ACC112 (cell line): ENCODE measurements around the gene UNC13A.
A peak's percentile ranks its signal among the peaks of the same experiment; 100 is the strongest.

ENCODE experiments used
- H2AFZ ChIP-seq: fragments of 200-600 bp; sonication (generic); one replicate; pipeline ENCODE4 v1.6.0; 2017; ENCODE audit warnings: antibody characterized with exemption, low read length; ENCODE audit not compliant: unreplicated experiment
- H3K27ac ChIP-seq: fragments of 200-600 bp; sonication (generic); 2 replicates; pipeline ENCODE4 v1.5.1; 2014; ENCODE audit warnings: low read depth, mild to moderate bottlenecking, antibody characterized with exemption, low read length, moderate library complexity
- H3K27me3 ChIP-seq: fragments of 200-600 bp; sonication (generic); 2 replicates; pipeline ENCODE4 v1.6.1; 2014; ENCODE audit warnings: mild to moderate bottlenecking, antibody characterized with exemption, low read length, moderate library complexity, mixed read lengths; ENCODE audit not compliant: insufficient read depth
- H3K36me3 ChIP-seq: fragments of 200-600 bp; sonication (generic); 2 replicates; pipeline ENCODE4 v1.6.1; 2016; ENCODE audit warnings: mild to moderate bottlenecking, antibody characterized with exemption, low read length, moderate library complexity, mixed read lengths; ENCODE audit not compliant: insufficient read depth
- H3K4me1 ChIP-seq: fragments of 200-600 bp; sonication (generic); one replicate; pipeline ENCODE4 v1.6.1; 2016; ENCODE audit warnings: low read length, mixed read lengths; ENCODE audit not compliant: insufficient read depth, unreplicated experiment, control insufficient read depth
- H3K4me3 ChIP-seq: fragments of 200-600 bp; sonication (generic); 2 replicates; pipeline ENCODE4 v1.5.1; 2014; ENCODE audit warnings: mild to moderate bottlenecking, low read depth, low read length
- H3K79me2 ChIP-seq: fragments of 200-600 bp; sonication (generic); one replicate; pipeline ENCODE4 v1.6.0; 2016; ENCODE audit warnings: low read length; ENCODE audit not compliant: control insufficient read depth, unreplicated experiment, insufficient read depth

Gene UNC13A

GRCh38 chr19:17703824-17704463, 15.8 kb upstream of the UNC13A start:
- H3K27ac ChIP-seq = no peak overlapping the region
- no peaks in the 10 kb centered on the region for H3K36me3 ChIP-seq
- H3K79me2 ChIP-seq = no peaks in the 10 kb centered on the region
- 0 out of 2 replicates have a peak, but pooled peaks cover 2% of the 10 kb centered on the region for H3K27me3 ChIP-seq
- peak overlapping the region; percentile 25 for H2AFZ ChIP-seq
- no peak overlapping the region for H3K4me3 ChIP-seq
- no peaks in the 10 kb centered on the region for H3K4me1 ChIP-seq

GRCh38 chr19:17695198-17695597, 7.0 kb upstream of the UNC13A start:
- Histone ChIP-seq H3K4me1 (no peaks in the 10 kb centered on the region), H3K36me3 (no peaks in the 10 kb centered on the region), H3K4me3 (no peak overlapping the region), H3K27me3 (peaks cover 15% of the 10 kb centered on the region), H3K79me2 (no peaks in the 10 kb centered on the region), H3K27ac (no peak overlapping the region), H2AFZ (no peak overlapping the region)

DNA sequence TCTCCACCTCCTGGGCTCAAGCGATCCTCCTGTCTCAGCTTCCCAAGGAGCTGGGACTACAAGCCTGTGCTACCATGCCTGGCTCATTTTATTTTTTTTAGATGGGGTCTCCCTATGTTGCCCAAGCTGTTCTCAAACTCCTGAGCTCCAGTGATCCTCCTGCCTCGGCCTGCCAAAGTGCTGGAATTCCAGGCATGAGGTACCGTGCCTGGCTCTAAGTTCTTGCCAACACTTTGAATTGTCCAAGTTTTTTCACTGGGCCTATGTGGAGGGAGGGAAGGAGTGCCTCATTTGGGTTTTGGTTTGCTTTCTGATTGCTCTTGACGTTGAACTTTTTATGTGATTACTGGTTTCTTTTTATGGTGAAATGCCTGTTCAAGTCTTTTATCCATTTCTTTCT, 4.4 kb upstream of the UNC13A start:
- Histone ChIP-seq H2AFZ (no peak overlapping the region), H3K79me2 (no peaks in the 10 kb centered on the region), H3K4me1 (no peaks in the 10 kb centered on the region), H3K27ac (no peak overlapping the region), H3K27me3 (peaks cover 19% of the 10 kb centered on the region), H3K4me3 (no peak overlapping the region), H3K36me3 (no peaks in the 10 kb centered on the region)

GRCh38 chr19:17688853-17689595, 870 bp upstream of the UNC13A start:
- no peak overlapping the region for H2AFZ ChIP-seq
- no peaks in the 10 kb centered on the region for H3K36me3 ChIP-seq
- no peak overlapping the region for H3K4me3 ChIP-seq
- peaks cover 3% of the 10 kb centered on the region for H3K4me1 ChIP-seq
- H3K27ac ChIP-seq = no peak overlapping the region
- H3K79me2 ChIP-seq = no peaks in the 10 kb centered on the region
- peaks cover 26% of the 10 kb centered on the region for H3K27me3 ChIP-seq

DNA sequence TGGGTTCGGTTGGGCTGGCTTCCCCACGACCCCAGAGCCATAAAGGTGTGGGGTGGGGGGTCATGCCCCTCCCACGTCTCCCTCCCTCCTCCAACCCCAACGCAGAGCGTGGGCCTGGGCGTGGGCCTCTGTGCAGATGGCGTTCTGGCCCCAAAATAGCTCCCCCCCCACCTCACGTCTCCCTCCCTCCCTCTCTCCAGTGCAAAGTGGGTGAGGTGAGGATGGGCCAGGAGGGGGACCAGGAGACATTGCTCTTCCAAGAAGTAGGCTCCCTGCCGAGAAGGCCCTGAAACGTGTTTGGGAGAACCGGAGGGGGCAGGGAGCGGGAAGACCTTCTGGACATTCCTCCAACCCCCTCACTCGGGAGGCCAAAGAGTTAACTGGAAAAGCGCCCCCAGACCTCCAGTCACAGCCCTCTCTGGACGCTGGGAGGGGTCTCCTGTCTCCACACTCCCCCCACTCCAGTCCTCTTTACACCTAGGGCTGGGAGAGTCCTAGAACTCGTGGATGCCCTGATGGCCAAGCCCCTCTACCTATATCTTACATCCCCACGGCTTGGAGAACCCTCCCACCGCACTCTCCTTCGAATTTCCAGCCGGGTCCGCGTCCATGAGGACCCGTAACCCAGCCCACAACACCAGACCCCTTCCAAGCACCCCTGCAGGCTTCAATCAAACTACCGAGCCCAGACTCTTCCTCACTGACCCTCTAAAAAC, 855 bp downstream of the UNC13A start:
- Histone ChIP-seq H3K4me3 (peak overlapping the region; percentile 65; the same call in 1 of the 2 replicates), H3K27me3 (peaks cover 26% of the 10 kb centered on the region), H3K79me2 (no peaks in the 10 kb centered on the region), H3K4me1 (peaks cover 3% of the 10 kb centered on the region), H3K27ac (no peak overlapping the region), H3K36me3 (no peaks in the 10 kb centered on the region), H2AFZ (no peak overlapping the region)

- H3K4me3 ChIP-seq = peak overlapping the region; percentile 65
- H3K27ac ChIP-seq = no peak overlapping the region
- peaks cover 26% of the 10 kb centered on the region for H3K27me3 ChIP-seq
- no peaks in the 10 kb centered on the region for H3K79me2 ChIP-seq
- H3K4me1 ChIP-seq = peaks cover 3% of the 10 kb centered on the region
- no peaks in the 10 kb centered on the region for H3K36me3 ChIP-seq
- peak overlapping the region; percentile 14 for H2AFZ ChIP-seq
Measured at GRCh38 chr19:17686592-17687024, 1.5 kb downstream of the UNC13A start.

DNA sequence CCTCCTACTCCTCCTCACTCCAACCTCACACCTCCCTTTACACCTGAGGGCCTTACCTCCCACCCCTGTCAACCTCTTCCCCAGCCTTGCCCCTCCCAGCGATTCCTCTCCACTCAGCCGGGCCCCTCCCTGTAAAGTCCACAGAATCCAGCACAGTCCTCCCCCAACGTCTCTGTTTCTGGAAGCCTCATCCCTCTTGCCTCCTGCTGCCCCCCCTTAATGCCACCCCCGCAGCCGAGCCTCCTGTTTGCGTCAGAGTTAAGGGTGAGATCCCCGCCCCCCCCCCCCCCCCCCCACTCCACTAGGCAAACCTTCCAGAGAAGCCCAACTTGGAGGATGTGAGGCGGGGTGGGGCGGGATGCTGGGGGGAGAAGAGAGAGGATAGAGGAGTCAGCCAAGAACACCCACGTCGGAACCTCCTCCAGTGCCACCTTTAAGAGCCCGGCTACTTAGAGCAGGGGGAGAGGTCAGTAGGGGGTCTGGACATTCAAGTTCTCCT, 2.1 kb downstream of the UNC13A start:
- peak overlapping the region; percentile 65 for H3K4me3 ChIP-seq
- peaks cover 26% of the 10 kb centered on the region for H3K27me3 ChIP-seq
- peak overlapping the region; percentile 14 for H2AFZ ChIP-seq
- no peak overlapping the region for H3K27ac ChIP-seq
- no peaks in the 10 kb centered on the region for H3K79me2 ChIP-seq
- no peaks in the 10 kb centered on the region for H3K36me3 ChIP-seq
- peaks cover 3% of the 10 kb centered on the region for H3K4me1 ChIP-seq

GRCh38 chr19:17685451-17686022, 2.6 kb downstream of the UNC13A start:
- Histone ChIP-seq H3K4me3 (no peak overlapping the region), H3K27ac (no peak overlapping the region), H3K27me3 (peaks cover 26% of the 10 kb centered on the region), H3K79me2 (no peaks in the 10 kb centered on the region), H3K36me3 (no peaks in the 10 kb centered on the region), H3K4me1 (peaks cover 3% of the 10 kb centered on the region), H2AFZ (no peak overlapping the region)

- Histone ChIP-seq H3K79me2 (no peaks in the 10 kb centered on the region), H3K36me3 (no peaks in the 10 kb centered on the region), H2AFZ (no peak overlapping the region), H3K27me3 (peaks cover 26% of the 10 kb centered on the region), H3K4me3 (no peak overlapping the region), H3K27ac (no peak overlapping the region), H3K4me1 (peaks cover 12% of the 10 kb centered on the region)
Measured at GRCh38 chr19:17684256-17684655, 3.9 kb downstream of the UNC13A start.

GRCh38 chr19:17683078-17683477, 5.1 kb downstream of the UNC13A start:
- Histone ChIP-seq H3K27ac (no peak overlapping the region), H2AFZ (no peak overlapping the region), H3K4me3 (no peak overlapping the region), H3K27me3 (peaks cover 21% of the 10 kb centered on the region), H3K36me3 (no peaks in the 10 kb centered on the region), H3K79me2 (no peaks in the 10 kb centered on the region), H3K4me1 (peaks cover 12% of the 10 kb centered on the region)
